DMS53 treated with DMSO at 0.1 percent for 48 hours (cell line): ENCODE measurements around the gene CFDP1.
"Not testable (repeated sequence)": the region's sequence is repeated elsewhere in the genome, so short reads cannot be mapped to it uniquely, and the experiment has no call there.

Experiments
- DNase-seq: peaks from one replicate; lab custom pipeline; 2025; ENCODE audit not compliant: unreplicated experiment; lab: John Stamatoyannopoulos, UW

CFDP1 gene

DNA sequence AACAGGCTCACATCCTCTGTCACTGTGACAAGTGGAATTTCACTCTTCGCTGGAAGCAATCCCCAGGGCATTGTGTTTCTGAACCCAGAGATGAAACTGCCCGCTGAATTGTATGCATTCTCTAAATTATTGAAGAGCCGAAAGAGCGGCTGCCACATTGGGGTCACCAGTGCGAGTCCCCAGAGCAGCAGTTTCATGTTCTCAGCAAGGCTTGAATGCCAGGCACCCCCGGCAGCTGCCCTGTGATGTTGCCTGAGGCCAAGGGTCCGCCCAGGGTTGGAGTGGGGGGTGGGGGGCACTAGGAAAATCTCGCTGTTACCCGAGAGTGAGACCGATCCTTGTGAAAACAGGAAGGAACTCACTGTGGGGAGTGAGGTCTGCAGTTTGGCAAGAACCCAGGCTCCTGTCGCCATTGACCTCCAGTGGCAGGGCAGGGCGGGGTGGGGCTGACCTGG lies 161.2 kb downstream of the CFDP1 start:
- DNase-seq = no peak

- no peak for DNase-seq
Observed at GRCh38 chr16:75271441-75272096, 161.7 kb downstream of the CFDP1 start.

DNA sequence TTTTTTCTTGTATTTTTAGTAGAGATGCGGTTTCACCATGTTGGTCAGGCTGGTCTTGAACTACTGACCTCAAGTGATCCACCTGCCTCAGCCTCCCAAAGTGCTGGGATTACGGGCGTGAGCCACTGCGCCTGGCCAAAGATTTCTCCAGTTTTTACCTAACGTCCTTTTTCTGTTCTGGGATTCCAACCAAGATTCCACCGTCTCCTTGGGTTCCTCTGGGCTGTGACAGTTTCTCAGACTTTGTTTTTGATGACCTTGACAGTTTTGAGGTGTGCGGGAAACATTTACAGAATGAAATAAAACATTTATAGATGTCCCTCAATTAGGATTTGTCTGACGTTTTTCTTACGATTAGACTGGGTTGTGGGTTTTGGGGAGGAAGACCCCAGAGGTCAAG lies 163.9 kb downstream of the CFDP1 start:
- not testable (repeated sequence) for DNase-seq

- DNase-seq = peak; percentile 86
Observed at GRCh38 chr16:75267631-75268264, 165.6 kb downstream of the CFDP1 start.

DNA sequence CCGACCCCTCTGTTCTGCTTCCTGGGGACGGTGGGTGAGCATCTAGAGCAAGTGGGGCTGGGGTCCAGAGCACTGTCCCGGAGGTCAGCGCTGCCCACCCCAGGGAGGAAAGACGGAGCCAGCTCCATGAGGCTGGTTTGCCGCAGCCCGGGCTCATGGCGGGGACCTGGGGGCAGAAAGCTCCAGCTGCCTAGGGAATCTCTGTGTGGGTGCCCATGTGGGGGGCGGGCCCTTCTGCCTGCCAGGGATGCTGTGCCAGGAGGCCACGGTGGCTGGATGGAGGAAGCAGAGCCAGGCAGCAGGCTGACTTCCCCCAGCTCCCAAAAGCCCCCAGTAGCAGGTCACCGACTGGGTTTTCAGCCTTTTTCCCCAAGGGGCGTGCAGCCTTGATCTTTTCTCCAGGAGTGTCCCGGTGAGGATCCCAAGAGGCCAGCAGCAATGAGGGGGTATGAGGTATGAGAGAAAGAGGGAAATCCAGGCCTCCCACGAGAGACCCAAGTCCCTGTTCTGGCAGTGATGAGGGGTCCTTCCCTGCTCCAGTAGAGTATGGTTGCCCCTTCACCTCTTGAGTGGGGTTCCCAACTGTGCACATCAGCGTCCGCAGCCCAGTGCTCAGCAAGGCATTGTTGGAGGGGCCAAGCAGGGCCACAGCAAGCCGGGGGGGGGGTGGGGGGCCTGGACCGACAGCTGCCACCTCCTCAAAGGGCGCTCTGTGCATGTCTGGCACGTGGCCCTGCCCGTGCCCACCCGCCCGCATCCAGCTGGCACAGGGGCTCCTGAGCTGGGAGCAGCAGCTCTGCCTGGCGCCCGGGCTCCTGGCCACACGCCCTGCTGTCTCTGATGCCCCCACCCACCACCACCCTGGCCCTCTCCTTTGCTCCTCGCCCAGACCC lies 166.3 kb downstream of the CFDP1 start:
- DNase-seq = no peak

DNA sequence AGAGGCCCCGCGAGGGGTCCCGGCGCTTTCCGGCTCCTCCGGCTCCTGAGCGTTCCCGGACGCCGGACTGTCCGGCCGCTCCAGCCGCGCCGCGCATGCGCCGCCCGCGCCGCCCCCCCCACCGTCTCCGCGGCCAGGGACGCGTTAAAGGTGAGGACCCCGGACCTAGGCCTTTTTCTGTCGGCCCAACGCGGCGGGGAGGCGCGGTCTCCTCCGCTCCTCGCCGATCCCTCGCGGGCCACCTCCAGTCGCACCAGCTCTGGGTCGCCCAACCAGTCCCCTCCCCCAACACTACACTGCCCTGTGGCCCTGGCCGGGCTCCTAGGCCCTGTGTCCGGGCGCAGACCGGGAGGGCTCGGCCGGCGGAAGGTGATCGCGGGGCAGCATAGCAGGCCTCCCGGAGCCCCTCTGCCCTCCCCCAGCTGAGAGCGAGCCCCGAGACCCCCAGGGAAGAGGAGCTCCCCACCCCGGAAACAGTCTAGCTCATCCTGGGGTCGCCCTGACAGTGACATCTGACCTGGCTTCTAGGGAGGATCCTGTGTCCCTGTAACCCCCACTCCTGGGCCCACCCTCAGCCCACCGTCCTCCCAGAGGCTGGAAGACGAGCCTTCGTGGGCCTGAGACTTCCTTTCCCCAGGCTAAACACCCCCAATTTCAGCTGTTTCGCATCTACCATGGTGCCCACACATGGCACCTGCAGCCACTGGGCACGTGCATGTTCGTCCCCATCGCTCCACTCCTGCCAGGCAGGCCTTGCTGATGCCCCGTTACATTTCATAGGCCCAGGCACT lies 167.2 kb downstream of the CFDP1 start:
- peak; percentile 30 for DNase-seq

- DNase-seq = no peak
Observed at GRCh38 chr16:75264999-75265910, 168.0 kb downstream of the CFDP1 start.

GRCh38 chr16:75264457-75264998 lies 168.8 kb downstream of the CFDP1 start:
- peak; percentile 3 for DNase-seq

- no peak for DNase-seq
Observed at GRCh38 chr16:75263963-75264445, 169.3 kb downstream of the CFDP1 start.

DNA sequence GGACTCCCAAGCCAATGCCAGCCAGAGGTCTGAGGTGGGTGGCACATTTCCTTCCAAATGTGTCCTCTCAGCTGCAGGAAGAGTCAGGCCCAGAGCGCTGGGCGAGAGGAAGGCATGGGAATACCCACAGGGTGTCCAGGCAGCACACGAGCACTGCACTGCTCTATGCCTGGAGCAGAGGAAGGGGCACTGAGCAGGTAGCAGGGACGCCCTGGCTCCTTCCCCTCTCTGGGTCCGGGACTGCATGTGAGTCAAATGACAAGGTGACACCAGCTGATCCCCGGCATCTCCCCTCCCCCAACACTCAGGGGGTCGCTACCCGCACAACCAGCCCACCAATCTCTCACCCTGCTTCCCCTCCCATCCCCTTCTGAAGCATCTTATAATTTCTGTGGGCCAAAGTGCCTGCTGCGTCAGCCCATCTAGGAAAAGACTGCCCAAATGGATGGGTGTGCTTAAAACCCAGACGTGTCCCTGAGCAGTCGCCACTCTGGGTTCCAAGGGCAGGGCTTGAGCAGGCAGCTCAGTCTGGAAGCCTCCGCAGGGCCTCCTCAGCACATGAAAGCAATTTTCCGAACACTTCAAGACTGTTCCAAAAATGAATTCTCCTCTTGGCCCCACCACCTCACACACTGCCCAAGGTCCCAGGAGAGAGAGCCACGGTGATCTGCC lies 169.9 kb downstream of the CFDP1 start:
- DNase-seq = no peak

- DNase-seq = no peak
Observed at GRCh38 chr16:75262800-75263127, 170.5 kb downstream of the CFDP1 start.

GRCh38 chr16:75262104-75262799 lies 171.1 kb downstream of the CFDP1 start:
- DNase-seq = no peak

DNA sequence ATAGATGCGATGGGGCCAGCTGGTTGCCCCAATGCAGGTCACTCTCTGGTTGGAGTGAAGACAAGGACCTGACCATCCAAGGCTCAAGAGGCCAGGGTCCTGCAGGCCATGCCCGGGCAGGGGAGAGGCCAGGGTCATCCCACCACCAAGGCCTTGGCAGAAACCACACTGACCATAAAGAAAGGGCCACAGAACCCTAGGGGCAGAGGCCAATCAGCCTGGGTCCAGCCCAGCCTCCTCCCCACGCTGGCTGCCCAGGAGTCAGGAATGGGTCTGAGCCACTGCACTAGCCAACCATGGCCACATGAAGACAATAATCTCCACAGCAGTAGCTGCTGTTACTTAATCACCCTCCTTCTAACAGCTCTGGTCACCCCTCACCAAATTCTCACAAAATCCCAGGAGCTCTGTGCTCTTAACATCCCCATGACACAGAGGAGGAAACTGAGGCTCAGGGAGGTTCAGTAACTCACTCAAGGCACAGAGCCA lies 171.7 kb downstream of the CFDP1 start:
- DNase-seq = no peak

GRCh38 chr16:75260851-75261589 lies 172.3 kb downstream of the CFDP1 start:
- no peak for DNase-seq

DNA sequence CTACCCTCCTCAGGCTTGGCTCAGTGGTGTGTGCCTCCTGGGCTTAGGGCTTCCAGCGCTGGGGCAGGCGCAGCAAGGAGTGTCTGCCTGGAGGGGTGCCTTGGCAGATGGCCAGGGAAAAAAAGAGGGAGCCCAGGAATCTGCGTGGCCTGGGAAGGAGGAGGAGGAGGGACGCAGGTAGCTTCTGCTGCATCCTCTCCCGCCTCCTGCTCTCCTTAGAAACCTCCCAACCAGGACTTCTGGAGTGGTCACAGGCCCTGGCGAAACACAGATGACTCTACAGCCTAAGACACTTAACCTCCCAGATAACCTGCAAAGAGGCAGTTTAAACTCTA lies 174.5 kb downstream of the CFDP1 start:
- DNase-seq = no peak

GRCh38 chr16:75257886-75258806 lies 175.2 kb downstream of the CFDP1 start:
- no peak for DNase-seq
